GM12801 (cell line): Measurements from ENCODE around the gene CDKN2AIPNL.

ENCODE experiments used
- TF ChIP-seq, protein P1 (sequence below): IDR thresholded peaks from one replicate; pipeline ENCODE4 v1.5.1; 2011; ENCODE audit warnings: control low read depth; ENCODE audit not compliant: insufficient read length; ENCODE audit errors: extremely low read depth

The CDKN2AIPNL gene

DNA sequence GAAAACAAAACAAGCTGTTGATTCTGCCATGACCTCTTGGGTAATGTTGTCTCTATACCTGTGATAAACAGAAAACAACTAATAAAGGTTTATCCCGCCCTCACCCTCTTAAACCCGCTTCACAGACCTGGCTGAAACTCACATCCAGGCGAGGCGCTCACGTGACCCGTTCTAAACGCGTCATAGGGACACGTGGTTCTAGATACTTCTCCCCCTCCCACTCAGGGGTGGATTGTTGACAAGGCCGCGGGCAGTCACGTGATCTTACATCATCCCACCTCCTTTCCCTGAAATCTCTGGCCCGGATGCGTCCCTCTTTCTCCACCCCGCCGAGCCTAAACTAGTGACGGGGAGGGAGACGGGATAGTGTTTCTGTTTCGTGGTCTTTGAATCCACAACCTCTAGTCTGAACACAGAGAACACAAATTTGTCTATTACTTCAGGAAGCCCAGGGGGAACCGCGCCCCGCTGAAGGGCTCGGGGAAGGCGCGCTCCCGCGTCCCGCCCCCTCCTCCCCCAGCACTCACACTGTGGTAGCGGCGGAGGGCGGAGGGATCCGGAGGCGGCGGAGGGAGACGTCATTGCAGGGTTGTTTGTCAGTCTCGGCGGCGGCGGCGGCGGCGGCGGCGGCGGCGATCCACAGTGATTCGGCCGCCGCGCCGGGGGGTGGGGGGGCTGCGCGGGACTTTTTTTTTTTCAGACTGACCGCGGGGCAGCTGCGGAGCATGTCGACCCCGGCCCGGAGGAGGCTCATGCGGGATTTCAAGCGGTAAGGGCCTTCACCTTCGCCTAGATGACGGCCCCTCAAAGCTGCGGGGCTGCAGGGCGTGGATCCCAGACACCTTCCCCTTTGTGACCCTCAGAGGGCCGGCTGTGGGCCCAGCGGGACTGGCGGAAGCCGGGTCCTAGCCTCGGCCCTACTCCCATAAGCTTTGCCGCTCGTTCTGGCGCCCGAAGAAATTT lies 40.5 kb downstream of the CDKN2AIPNL start, which contains the start of gene UBE2B:
TSS of gene UBE2B (plus strand) at position 699 of the 963 bp plus-strand sequence. CDS start at position 726, 27 bp downstream.
- TF ChIP-seq, protein P1, sequence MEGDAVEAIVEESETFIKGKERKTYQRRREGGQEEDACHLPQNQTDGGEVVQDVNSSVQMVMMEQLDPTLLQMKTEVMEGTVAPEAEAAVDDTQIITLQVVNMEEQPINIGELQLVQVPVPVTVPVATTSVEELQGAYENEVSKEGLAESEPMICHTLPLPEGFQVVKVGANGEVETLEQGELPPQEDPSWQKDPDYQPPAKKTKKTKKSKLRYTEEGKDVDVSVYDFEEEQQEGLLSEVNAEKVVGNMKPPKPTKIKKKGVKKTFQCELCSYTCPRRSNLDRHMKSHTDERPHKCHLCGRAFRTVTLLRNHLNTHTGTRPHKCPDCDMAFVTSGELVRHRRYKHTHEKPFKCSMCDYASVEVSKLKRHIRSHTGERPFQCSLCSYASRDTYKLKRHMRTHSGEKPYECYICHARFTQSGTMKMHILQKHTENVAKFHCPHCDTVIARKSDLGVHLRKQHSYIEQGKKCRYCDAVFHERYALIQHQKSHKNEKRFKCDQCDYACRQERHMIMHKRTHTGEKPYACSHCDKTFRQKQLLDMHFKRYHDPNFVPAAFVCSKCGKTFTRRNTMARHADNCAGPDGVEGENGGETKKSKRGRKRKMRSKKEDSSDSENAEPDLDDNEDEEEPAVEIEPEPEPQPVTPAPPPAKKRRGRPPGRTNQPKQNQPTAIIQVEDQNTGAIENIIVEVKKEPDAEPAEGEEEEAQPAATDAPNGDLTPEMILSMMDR = no peak

DNA sequence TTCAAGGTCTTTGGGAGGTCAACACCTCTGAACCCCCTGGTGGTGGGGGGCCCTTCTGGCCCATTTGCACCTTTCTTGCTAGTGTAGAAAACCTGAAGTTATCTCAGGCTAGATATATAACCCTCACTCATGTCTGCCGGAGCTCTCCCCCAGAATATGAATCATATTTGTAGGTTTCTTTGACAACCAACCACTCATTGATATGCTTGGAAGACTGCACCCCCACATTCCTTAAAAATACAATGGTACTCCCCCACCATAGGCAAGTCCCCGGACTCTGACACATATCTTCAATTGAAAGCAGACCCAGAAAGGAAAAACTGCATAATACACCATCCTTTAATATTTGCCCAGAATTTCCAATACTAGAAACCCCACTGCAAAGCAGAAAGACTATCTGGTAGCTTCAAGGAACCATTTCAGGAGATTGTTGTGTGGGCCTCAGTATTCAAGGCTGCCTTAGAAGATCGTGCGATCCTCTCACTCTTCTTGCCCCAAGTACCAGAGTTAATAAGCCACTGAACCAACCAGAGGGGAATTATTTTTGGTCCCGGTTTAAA lies 41.3 kb downstream of the CDKN2AIPNL start:
- TF ChIP-seq, protein P1 = no peak

DNA sequence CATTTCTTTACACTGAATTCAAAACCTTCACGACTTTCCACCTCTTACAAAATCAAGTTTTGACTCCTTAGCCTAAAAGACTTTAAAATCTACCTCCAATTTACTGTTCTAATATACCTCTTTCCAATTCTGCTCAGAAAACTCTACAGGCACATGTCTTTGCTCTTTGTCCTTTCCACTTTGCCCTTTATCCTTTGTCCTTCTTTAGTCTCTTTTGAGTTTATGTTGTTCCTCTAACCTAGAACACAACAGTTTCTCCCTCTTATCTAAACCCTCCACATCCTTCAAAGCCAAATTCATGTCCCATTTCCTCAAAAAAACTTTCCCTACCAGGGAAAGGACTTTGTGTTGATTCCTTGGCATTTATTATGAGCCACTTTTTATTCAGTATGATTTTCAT lies 46.1 kb downstream of the CDKN2AIPNL start:
- TF ChIP-seq, protein P1 = no peak

DNA sequence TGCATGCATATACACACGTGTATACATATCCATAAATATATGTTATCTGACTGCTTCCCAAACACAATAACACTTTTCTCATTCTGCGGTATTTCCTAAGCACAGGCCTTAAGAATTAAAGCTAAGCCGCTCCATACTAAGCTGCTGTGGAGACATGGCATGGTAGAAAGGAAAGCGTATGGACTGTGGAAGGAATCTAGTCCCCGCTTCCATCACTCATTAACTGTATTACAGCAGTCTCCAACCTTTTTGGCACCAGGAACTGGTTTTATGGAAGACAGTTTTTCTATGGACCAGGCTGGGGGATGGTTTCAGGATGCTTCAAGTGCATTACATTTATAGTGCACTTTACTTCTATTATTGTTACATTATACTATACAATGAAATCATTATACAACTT lies 56.0 kb downstream of the CDKN2AIPNL start:
- TF ChIP-seq, protein P1 = no peak
